K562 (cell line): ENCODE results near the gene ACTN1. TPM values are rescaled to one million over a fixed set of nuclear protein-coding genes. Genes with fewer than 3 reads are reported as not detected.
"Not testable (repeated sequence)": the region's sequence is repeated elsewhere in the genome, so short reads cannot be mapped to it uniquely, and the experiment has no call there.

Experiments
- ATAC-seq: fragments of 200-7000 bp; cut with Tn5 transposase; 3 replicates; pipeline ENCODE4 v1.9.1; 2020; ENCODE audit warnings: moderate library complexity
- BruUV-seq: library from RNA; stranded (reverse); fragments of 400-500 nt; replicated peaks from 2 replicates; lab custom pipeline; 2021; lab: Mats Ljungman, UMichigan
- CTCF ChIA-PET: fragments of 300-600 bp; formaldehyde crosslinking; extraction: SDS; loops from one replicate; lab custom pipeline; 2021; ENCODE audit warnings: low intra/inter-chr PET ratio; lab: Yijun Ruan, JAX
- POLR2A ChIA-PET: fragments of 300-600, 350-650 bp; sonication (Branson Sonifier 250); formaldehyde crosslinking; extraction: SDS; loops from one replicate; lab custom pipeline; 2021; ENCODE audit warnings: antibody characterized with exemption, inconsistent platforms; lab: Yijun Ruan, JAX
- DNase-seq, 4 experiments: peaks; one replicate each; pipeline versions ENCODE4 v3.0.0 to v3.0.0-alpha.2; 2011 to 2018; ENCODE audit warnings: low spot score in 3 of 4, mixed read lengths in 3 of 4; ENCODE audit errors: extremely low read depth in 1 of 4
- FAIRE-seq: peaks from 2 replicates; lab custom pipeline; 2011; peaks lifted over from hg19 to GRCh38; lab: Jason Lieb, UNC
- H2AFZ ChIP-seq: 2 replicates; pipeline ENCODE4 v1.6.0; 2011; ENCODE audit warnings: low read depth, low read length, control low read depth, inconsistent platforms
- H3K27ac ChIP-seq: fragments of 200-600 bp; 3 replicates; pipeline ENCODE4 v1.8.0; 2011; ENCODE audit warnings: low read depth, mild to moderate bottlenecking, control low read depth, inconsistent platforms, low read length, moderate library complexity, mixed read lengths; ENCODE audit errors: extremely low read depth
- H3K27me3 ChIP-seq, 2 experiments: fragments of 300-600 bp in 1 of 2; 2 replicates in 1 of 2; 3 replicates in 1 of 2; pipeline versions ENCODE4 v1.6.0 to v1.8.0; 2011; ENCODE audit warnings: inconsistent platforms in 2 of 2, low read length in 2 of 2, mild to moderate bottlenecking in 1 of 2, mixed read lengths in 1 of 2, moderate library complexity in 1 of 2; ENCODE audit not compliant: control insufficient read depth in 2 of 2, insufficient read depth in 2 of 2
- H3K36me3 ChIP-seq: fragments of 300-600 bp; 3 replicates; pipeline ENCODE4 v1.8.0; 2011; ENCODE audit warnings: mild to moderate bottlenecking, low read length, inconsistent platforms; ENCODE audit not compliant: control insufficient read depth, insufficient read depth
- H3K4me1 ChIP-seq, 2 experiments: fragments of 200-600 bp in 1 of 2; replicated peaks in 1 of 2; 2 replicates in 1 of 2; 3 replicates in 1 of 2; pipeline versions ENCODE4 v1.5.1 to v1.8.0; 2011; ENCODE audit warnings: inconsistent platforms in 2 of 2, low read length in 2 of 2, mild to moderate bottlenecking in 1 of 2, mixed read lengths in 1 of 2, moderate library complexity in 1 of 2; ENCODE audit not compliant: control insufficient read depth in 2 of 2, insufficient read depth in 2 of 2
- H3K4me2 ChIP-seq: 2 replicates; pipeline ENCODE4 v1.6.1; 2011; ENCODE audit warnings: low read length, control low read depth, inconsistent platforms, mixed read lengths; ENCODE audit not compliant: insufficient read depth
- H3K4me3 ChIP-seq: fragments of 200-600 bp; sonication (generic), shearing (Covaris generic); 2 replicates; pipeline ENCODE4 v1.5.1; 2016; ENCODE audit warnings: control low read depth, inconsistent platforms
- H3K79me2 ChIP-seq: fragments of 200-600 bp; 3 replicates; pipeline ENCODE4 v1.8.0; 2011; ENCODE audit warnings: low read length, inconsistent platforms; ENCODE audit not compliant: control insufficient read depth, insufficient read depth
- H3K9ac ChIP-seq, 2 experiments: 2 replicates each; pipeline versions ENCODE4 v1.6.0 to v1.6.1; 2011; ENCODE audit warnings: low read depth in 2 of 2, low read length in 2 of 2, control low read depth in 1 of 2, inconsistent platforms in 1 of 2, mild to moderate bottlenecking in 1 of 2, mixed read lengths in 1 of 2; ENCODE audit not compliant: insufficient read depth in 1 of 2
- H3K9me1 ChIP-seq: one replicate; pipeline ENCODE4 v1.6.0; 2011; ENCODE audit warnings: inconsistent platforms, mild to moderate bottlenecking, low read length, moderate library complexity; ENCODE audit not compliant: control insufficient read depth, insufficient read depth
- H3K9me3 ChIP-seq: replicated peaks from 2 replicates; pipeline ENCODE4 v1.5.1; 2011; ENCODE audit warnings: low read depth, low read length, inconsistent platforms; ENCODE audit not compliant: control insufficient read depth, insufficient read depth
- H4K20me1 ChIP-seq: replicated peaks from 2 replicates; pipeline ENCODE4 v1.6.1; 2011; ENCODE audit warnings: low read length, inconsistent platforms, mixed read lengths; ENCODE audit not compliant: control insufficient read depth, insufficient read depth
- CBX3 ChIP-seq, 2 experiments: IDR thresholded peaks; 1 replicate in 1 of 2; 2 replicates in 1 of 2; pipeline ENCODE4 v1.6.1; 2012; ENCODE audit warnings: inconsistent platforms in 2 of 2, low read length in 2 of 2, borderline replicate concordance in 1 of 2, control low read depth in 1 of 2
- CBX5 ChIP-seq: IDR thresholded peaks from 2 replicates; pipeline ENCODE4 v1.6.1; 2014; ENCODE audit warnings: low read depth, borderline replicate concordance
- MXI1 ChIP-seq: IDR thresholded peaks from 2 replicates; pipeline ENCODE4 v1.6.1; 2011; ENCODE audit warnings: low read depth, mild to moderate bottlenecking, improper control_type of control experiment, low read length
- TRIM25 ChIP-seq: fragments of 450-650 bp; IDR thresholded peaks from 2 replicates; pipeline ENCODE4 v1.7.0; 2016; ENCODE audit warnings: borderline replicate concordance
- TRIM28 ChIP-seq: fragments of 450-650 bp; IDR thresholded peaks from 2 replicates; pipeline ENCODE4 v1.6.1; 2017
- WGBS: fragments of 100-300 bp; shearing (Covaris generic); methylation state at CpG from one replicate; pipeline ENCODE4 v1.1.6; 2016; ENCODE audit warnings: low coverage, mixed read lengths; ENCODE audit not compliant: insufficient coverage; ENCODE audit errors: missing lambda C conversion rate; 5-methylcytosine and 5-hydroxymethylcytosine counted together
- in situ Hi-C: fragments of 300-500 bp; cut with MboI; formaldehyde crosslinking; loops from 4 replicates; pipeline ENCODE4 v1.15.0; 2018; ENCODE audit warnings: inconsistent platforms, mixed read lengths
- intact Hi-C: fragments of 100-400 bp; cut with micrococcal nuclease; formaldehyde crosslinking; loops from 2 replicates; pipeline ENCODE4 v1.14.2; 2022
- polyA plus RNA-seq, 8 experiments: library from polyadenylated mRNA; depleted of rRNA in 4 of 8; stranded (reverse) in 5 of 8; unstranded in 3 of 8; fragments of >200 nt; fragmentation: Nextera tagmentation in 2 of 8; fragmentation: Illumina TruSeq in 1 of 8; extraction: Ambion mirVana in 2 of 8; extraction: Trizol in 1 of 8; gene quantifications; 2 replicates each; pipeline versions ENCODE4 v1.2.1 to v1.2.3, GENCODE V29; 2011 to 2014; ENCODE audit warnings: inconsistent platforms in 1 of 8, missing spikeins in 1 of 8
- total RNA-seq, 7 experiments: library from RNA; depleted of rRNA in 6 of 7; stranded (reverse); fragments of >200 nt in 6 of 7; fragmentation: Illumina TruSeq in 2 of 7; extraction: Trizol in 2 of 7; gene quantifications; 2 replicates each; pipeline versions ENCODE4 v1.2.1 to v1.2.3, GENCODE V29; 2011 to 2021; ENCODE audit warnings: low replicate concordance in 1 of 7

Gene ACTN1
- total and polyA plus RNA-seq, 9 of the 15 experiments (the other 6 are each of a cell fraction or from before 2014, with no cell fraction given), result 2.2 to 67.7 (median 34.5) TPM

GRCh38 chr14:68853749-68854148 is 125.4 kb downstream of the ACTN1 start (continued):
- no peak for TF ChIP-seq TRIM25
- TF ChIP-seq MXI1, result no peak

- POLR2A ChIA-PET, BruUV-seq, H3K4me1 ChIP-seq, ATAC-seq, H4K20me1 ChIP-seq, H3K36me3 ChIP-seq, H3K4me3 ChIP-seq, H2AFZ ChIP-seq, CTCF ChIA-PET, H3K9me3 ChIP-seq, H3K4me2 ChIP-seq, FAIRE-seq, H3K79me2 ChIP-seq, H3K9me1 ChIP-seq, H3K9ac ChIP-seq, DNase-seq, H3K27ac ChIP-seq, H3K27me3 ChIP-seq, intact Hi-C loops: not testable (repeated sequence)
- in situ Hi-C loops, result loop anchor here (25.0 kb wide), 1 partner anchor 610 kb away; no protein-coding TSS in a partner anchor
- TF ChIP-seq CBX5 (0 out of 2 replicates have a peak, but pooled peaks have one; percentile 61), TRIM28 (0 out of 2 replicates have a peak, but pooled peaks have one; percentile 33), CBX3 (IDR thresholded peaks at IDR 0.05; ENCODE audit: borderline replicate concordance in 1 of 2, low read length in 2 of 2) (peak in 1 of 2 experiments; percentile 71; a peak in 1 of 3 replicates)
- WGBS, result 55% methylated on average over 2 of the region's 7 CpGs
Observed at GRCh38 chr14:68852493-68852892, 126.6 kb downstream of the ACTN1 start.
